GM12874 (cell line): ENCODE results near the gene UGT1A10.

ENCODE experiments used
- CTCF ChIP-seq: IDR thresholded peaks from 2 replicates; pipeline ENCODE4 v1.5.1; 2011; ENCODE audit warnings: low read depth, mild to moderate bottlenecking, control low read depth, low read length, moderate library complexity; ENCODE audit not compliant: insufficient read depth

The UGT1A10 gene

GRCh38 chr2:233689031-233689430 lies 52.8 kb downstream of the UGT1A10 start:
- TF ChIP-seq CTCF, result no peak

GRCh38 chr2:233689501-233689900 lies 53.3 kb downstream of the UGT1A10 start:
- TF ChIP-seq CTCF, result no peak

- TF ChIP-seq CTCF, result no peak
These were observed 54.2 kb downstream of the UGT1A10 start for GRCh38 chr2:233690444-233690843.

GRCh38 chr2:233691443-233692433 lies 55.5 kb downstream of the UGT1A10 start:
- no peak for TF ChIP-seq CTCF

GRCh38 chr2:233692648-233693047 lies 56.4 kb downstream of the UGT1A10 start, which contains the start of gene UGT1A6:
TSS of gene UGT1A6 (plus strand) at chr2:233692890. CDS start at chr2:233693005, 115 bp downstream.
- TF ChIP-seq CTCF, result no peak

- no peak for TF ChIP-seq CTCF
These were observed 57.7 kb downstream of the UGT1A10 start for GRCh38 chr2:233693963-233694362.

- TF ChIP-seq CTCF, result no peak
These were observed 62.5 kb downstream of the UGT1A10 start for GRCh38 chr2:233698740-233699139.
